Hematopoietic multipotent progenitor cell treated with erythropoietin and hydrocortisone succinate and interleukin-3 and kit ligand, for 6 days (in vitro differentiated cells): ENCODE results near the gene MAMDC4.
"Not testable (repeated sequence)": the region's sequence is repeated elsewhere in the genome, so short reads cannot be mapped to it uniquely, and the experiment has no call there.

Experiments
- DNase-seq: peaks from one replicate; pipeline ENCODE4 v3.0.0-alpha.2; 2015

The MAMDC4 gene

GRCh38 chr9:136825295-136826187, 26.6 kb upstream of the MAMDC4 start:
- no peak for DNase-seq

- no peak for DNase-seq
These were observed 26.0 kb upstream of the MAMDC4 start for GRCh38 chr9:136826188-136826541.

GRCh38 chr9:136826703-136827582, 25.2 kb upstream of the MAMDC4 start:
- DNase-seq = no peak

GRCh38 chr9:136827794-136828473, 24.2 kb upstream of the MAMDC4 start:
- DNase-seq = no peak

- DNase-seq = no peak
These were observed 23.5 kb upstream of the MAMDC4 start for GRCh38 chr9:136828474-136829140.

GRCh38 chr9:136829412-136829811, 22.7 kb upstream of the MAMDC4 start:
- DNase-seq = no peak

- DNase-seq = no peak
These were observed 21.9 kb upstream of the MAMDC4 start for GRCh38 chr9:136829981-136830885.

- no peak for DNase-seq
These were observed 21.0 kb upstream of the MAMDC4 start for GRCh38 chr9:136831002-136831719.

GRCh38 chr9:136831720-136832104, 20.4 kb upstream of the MAMDC4 start:
- DNase-seq = no peak

- DNase-seq = no peak
These were observed 19.6 kb upstream of the MAMDC4 start for GRCh38 chr9:136832581-136832980.

GRCh38 chr9:136833381-136834048, 18.6 kb upstream of the MAMDC4 start:
- DNase-seq = not testable (repeated sequence)

GRCh38 chr9:136835162-136835931, 16.8 kb upstream of the MAMDC4 start:
- peak; percentile 18 for DNase-seq

- no peak for DNase-seq
These were observed 15.9 kb upstream of the MAMDC4 start for GRCh38 chr9:136835932-136836904.

GRCh38 chr9:136837146-136837855, 14.8 kb upstream of the MAMDC4 start:
- DNase-seq = no peak

- not testable (repeated sequence) for DNase-seq
These were observed 14.3 kb upstream of the MAMDC4 start for GRCh38 chr9:136837856-136838277.

- DNase-seq = no peak
These were observed 13.6 kb upstream of the MAMDC4 start for GRCh38 chr9:136838314-136839228.
